Measurements from ENCODE around the gene AEN.

AEN gene

DNA sequence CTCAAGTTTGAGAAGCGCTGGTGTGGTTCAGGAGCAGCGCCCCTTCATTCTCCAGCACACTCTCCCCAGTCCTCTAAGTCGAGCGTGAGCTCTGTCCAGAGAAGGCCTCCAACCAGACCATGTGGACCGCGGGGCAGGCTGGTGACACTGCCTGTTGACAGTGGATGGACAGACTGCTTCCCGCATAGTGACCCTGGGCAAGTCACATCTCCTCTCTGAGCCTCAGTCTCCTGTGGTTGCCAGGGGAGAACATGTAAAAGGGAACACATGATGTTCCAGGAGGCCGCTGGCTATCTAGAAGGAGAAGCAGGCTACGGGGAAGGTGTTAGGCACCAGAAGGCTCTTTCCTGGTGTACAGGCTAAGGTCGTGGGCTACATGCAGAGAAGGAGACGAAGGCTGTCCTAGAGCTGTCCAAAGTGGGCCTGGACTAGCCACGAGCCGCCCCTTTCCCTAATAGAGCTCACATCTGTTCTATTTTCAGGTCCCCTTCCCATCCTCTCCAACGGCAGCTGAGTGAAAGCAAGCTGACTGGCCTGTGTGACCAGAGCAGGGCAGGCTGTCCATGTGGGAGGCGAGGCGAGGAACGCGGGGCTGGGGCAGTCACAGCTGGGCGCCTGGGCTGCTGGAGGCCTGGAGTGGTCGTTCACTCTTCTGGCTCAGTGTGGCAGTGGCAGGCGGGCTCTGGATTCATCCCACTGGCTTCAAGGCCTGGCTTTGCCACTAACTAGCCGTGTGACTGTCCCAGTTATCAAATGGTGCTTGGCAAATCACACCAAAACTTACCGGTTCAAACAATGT, 28.8 kb downstream of the AEN start:
- DNase-seq (ENCODE audit: low read depth in 2 of 2), result no peak

DNA sequence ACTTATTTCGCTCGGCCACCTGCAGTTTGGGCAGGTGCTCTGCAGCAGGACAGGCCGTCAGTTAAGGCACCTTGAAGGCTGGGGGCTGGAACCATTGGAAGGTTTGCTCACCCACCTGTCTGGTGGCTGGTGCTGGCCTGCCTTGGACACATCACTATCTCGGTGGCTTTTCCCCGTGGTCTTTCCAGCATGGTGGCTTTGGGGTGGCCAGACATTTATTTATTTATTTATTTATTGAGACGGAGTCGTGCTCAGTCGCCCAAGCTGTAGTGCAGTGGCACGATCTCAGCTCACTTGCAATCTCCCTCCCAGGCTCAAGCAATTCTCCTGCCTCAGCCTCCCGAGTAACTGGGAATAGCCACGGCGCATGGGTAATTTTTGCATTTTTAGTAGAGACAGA, 29.4 kb downstream of the AEN start:
- no peak for DNase-seq (ENCODE audit: low read depth in 2 of 2)

DNA sequence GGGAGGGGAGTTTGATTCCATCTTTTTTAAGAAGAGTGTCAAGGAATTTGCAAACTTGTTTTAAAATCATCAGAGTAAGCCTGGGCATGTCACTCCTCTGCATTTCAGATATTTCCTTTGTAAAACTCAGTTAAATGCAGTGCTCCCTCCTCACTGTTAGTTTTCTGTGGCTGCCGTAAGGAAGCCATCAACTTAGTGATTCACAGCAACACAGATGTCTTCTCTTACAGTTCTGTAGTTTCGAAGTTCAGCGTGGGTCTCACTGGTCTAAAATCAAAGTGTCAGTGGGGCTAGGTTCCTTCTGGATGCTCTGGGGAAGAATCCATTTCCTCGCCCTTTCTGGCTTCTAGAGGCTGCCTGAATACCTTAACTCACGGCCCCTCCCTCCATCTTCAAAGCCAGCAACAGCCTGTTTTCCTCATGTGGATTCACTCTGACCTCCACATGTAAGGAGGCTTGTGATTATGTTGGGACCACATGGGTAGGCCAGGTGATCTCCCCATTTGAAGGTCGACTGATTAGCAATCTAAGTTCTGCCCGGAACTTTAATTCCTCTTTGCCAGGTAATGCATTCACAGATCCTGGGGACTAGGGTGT, 30.1 kb downstream of the AEN start:
- no peak for DNase-seq (ENCODE audit: low read depth in 2 of 2)

DNA sequence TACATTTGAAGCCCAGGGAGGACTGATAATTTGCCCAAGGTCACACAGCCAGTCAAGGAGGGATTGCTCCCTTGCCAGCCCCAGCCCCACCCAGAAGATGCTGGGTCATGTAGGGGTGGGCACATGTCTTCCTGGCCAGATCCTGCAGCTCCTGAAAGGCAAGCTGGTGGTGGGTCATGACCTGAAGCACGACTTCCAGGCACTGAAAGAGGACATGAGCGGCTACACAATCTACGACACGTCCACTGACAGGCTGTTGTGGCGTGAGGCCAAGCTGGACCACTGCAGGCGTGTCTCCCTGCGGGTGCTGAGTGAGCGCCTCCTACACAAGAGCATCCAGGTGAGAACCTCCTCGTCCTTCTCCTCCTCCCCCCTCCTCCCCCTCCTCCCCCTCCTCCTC, 30.8 kb downstream of the AEN start:
- DNase-seq (ENCODE audit: low read depth in 2 of 2), result no peak

DNA sequence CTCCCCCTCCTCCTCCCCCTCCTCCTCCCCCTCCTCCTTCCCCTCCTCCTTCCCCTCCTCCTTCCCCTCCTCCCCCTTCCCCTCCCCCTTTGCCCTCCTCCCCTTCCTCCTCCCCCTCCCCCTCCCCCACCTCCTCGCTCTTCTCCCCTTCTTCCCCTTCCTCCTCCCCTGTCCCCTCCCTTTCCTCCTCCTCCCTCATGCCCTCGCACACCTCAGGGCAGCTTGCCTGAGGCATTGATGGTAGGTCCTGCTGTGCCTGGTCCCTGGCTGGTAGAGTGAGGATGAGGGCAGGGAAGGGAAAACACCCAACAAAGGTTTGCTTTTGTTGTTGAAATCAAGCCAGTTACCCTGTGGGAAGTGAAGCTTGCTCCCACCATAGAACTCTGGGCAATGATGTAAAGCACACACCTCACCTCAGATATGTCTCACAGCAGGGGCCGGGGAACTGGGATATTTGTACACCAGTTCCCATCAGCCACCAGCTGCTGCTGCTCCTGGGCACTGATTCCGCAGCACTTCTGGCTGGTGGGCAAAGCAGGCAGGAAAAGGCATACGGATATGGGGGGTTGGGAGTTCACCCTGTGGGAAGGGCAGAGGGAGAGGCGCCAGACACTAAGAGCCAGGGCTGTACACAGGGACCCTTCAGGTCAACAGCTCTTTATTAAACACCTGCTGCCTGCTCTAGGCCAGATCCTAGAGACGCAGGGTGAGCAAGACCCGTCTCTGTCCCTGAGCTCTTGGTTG, 31.5 kb downstream of the AEN start:
- DNase-seq (ENCODE audit: low read depth in 2 of 2), result no peak

DNA sequence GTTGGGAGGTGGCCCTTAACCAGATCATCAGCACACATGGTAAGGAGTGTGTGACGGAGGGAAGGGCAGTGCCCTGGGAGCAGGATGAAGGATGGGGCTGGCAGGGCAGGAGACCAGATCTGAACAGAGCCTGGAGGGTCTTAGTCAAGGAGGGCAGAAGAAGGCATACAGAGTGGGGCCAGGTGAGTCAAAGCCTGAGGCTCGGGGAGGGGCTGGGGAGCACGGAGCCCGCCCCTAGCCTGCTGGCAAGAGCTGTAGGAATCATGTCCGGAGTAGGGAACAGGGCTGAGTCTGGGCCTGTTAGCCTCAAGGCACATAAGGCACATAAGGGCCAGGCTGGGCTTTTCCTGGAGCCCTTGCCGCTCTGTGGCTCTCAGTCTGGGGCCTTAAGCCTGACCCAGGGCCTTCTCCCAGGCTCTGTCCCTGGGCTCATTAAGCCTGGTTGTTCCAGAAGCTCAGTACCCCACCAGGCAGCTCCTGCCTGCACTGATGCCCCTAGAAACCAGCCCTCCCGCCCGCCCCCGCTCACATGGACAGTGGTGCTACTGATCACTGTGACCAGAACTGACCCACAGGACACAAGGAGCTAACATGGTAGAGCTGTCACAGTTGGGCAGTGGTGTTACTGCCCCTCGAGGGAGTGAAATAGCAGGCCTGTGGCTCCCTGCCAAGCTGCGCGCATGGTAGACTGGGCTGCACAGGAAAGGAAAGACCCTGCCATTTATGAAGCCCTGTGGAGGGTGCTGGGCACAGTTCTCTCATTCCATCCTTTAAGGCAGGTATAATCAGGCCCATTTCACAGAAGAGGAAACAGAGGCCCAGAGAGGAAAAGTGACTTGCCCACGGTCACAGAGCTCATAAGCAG, 32.3 kb downstream of the AEN start:
- DNase-seq (ENCODE audit: low read depth in 2 of 2), result no peak

DNA sequence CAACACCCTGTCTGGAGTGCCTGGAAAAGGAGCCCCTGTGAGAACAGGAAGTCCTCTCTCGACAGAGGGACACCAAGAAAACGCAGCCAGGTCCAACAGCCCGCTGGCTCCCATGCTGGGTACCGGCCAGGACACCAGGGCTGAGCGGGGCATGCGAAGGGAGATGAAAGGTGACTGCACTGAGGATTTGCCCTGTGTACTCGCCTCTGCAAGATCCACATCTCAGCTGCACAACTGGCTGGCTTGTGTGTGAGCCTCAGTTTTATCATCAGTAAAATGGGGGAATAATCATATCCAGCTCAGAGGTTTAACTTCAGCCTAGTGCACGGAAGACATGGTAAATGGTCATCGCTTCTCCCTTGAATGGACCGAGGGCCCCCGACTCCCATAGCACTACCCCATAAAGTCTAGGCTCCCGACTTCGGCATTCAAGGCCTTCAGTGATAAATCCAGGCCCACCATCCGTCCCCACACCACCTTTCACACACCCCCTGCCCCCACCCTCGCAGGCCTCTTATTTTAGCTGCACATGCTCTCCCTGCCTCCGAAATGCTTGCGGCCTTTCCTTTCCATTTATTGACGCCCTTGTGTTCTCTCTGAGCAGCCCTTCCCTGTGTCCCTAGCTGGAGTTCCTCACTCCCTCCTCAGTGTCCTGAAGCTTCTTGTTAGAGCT, 33.4 kb downstream of the AEN start:
- DNase-seq (ENCODE audit: low read depth in 2 of 2), result no peak

DNA sequence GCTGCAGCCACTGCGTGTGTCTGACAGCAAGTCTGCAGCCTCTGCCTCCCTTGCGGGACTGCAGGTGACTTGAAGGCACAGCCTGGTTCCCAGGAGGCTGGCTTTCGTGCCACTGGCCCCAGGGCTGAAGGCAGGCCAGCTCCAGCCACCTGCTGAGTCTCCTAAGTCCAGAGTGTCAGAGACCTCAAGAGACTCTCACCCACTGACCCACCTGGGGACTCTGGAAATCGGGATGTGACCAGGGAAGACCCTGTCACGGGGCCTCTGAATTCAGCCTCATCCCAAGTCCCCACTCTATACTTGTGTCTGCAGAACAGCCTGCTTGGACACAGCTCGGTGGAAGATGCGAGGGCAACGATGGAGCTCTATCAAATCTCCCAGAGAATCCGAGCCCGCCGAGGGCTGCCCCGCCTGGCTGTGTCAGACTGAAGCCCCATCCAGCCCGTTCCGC, 34.0 kb downstream of the AEN start:
- DNase-seq (ENCODE audit: low read depth in 2 of 2), result no peak

DNA sequence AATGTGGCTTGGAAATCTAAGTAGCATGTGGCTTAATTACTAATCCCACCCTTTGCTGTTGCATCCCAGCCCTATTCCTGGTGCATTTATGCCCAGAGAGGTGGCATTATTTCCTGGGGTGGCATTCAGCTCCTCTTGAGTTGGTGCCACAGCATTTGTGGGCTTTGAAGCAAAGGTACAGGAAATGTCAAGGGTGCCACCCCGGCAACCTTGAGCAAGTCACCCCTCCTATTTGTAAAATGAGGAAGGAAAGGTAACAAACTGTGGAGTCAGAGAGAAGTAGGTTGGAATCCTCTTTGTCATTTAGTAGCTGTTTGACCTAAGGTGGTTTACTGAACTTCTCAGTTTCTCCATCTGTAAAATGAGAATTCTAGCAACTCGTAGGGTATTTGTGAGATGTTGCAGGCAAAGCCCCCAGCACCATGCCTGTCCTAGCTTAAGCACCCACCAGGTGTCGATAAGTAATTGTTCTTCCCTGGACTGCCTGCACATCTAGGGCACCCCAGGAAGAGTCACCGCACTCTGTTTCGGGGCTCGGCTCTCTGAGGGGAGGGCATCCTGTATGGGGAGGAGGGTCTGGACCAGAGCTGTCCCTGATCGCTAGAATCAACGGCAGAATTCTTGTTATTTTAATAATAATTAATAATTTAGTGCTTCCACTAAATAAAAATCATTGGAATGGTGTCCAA, 34.8 kb downstream of the AEN start:
- no peak for DNase-seq (ENCODE audit: low read depth in 2 of 2)

DNA sequence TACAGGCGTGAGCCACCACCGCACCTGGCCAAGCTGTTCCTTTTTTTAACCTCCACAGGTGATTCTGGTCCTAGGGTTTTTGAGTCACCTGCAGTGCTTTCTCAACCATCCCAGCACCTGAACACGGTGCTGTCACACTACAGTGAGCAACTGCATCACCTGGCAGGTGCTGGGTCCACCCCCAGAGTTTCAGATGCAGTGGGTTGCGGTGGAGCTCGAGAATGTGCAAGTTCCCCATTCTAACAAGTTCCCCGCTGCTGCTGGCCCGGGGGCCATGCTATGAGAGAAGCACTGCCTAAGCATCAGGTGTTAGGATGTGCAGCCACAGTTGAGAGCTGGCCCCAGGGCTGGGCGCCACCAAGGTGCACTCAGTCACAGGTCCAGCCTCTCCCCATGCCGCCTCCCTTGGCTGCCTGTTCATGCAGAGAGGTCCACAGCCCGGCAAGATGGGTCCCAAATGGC, 35.7 kb downstream of the AEN start:
- no peak for DNase-seq (ENCODE audit: low read depth in 2 of 2)

DNA sequence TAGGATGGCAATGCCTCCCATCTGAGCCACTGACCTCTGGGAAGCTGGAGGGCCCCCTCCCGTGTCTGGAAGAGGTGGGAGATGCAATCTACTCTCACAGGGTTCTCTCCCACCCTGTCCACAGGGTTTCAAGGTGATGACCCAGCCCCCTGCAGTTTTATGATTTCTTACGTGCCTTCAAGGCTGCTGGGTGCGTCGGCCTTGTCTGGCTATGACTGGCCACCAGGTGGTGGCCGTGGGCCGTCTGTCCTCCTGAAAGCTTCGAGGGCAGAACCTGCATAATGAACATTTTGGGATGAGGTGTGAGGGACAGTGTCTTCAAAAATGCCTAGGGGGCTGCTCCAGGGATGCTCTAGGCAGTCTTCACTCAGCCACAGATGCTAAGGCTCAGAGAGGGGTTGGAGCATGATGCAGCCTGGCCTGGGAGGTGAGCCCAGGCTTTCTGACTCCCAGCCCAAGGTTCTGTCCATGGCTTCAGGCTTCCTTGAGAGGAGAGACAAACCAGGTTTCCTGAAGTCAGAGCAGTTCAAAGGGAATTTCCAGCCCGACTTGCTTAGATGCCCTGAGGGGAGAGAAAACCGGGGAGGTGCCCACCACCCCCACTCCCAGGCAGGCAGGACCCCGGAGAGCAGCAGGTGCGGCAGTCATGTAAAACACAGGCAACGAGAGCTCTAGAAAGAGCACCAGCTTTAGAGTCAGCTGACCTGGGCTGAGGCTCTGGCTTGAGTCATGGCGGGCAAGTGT, 36.4 kb downstream of the AEN start:
- no peak for DNase-seq (ENCODE audit: low read depth in 2 of 2)

DNA sequence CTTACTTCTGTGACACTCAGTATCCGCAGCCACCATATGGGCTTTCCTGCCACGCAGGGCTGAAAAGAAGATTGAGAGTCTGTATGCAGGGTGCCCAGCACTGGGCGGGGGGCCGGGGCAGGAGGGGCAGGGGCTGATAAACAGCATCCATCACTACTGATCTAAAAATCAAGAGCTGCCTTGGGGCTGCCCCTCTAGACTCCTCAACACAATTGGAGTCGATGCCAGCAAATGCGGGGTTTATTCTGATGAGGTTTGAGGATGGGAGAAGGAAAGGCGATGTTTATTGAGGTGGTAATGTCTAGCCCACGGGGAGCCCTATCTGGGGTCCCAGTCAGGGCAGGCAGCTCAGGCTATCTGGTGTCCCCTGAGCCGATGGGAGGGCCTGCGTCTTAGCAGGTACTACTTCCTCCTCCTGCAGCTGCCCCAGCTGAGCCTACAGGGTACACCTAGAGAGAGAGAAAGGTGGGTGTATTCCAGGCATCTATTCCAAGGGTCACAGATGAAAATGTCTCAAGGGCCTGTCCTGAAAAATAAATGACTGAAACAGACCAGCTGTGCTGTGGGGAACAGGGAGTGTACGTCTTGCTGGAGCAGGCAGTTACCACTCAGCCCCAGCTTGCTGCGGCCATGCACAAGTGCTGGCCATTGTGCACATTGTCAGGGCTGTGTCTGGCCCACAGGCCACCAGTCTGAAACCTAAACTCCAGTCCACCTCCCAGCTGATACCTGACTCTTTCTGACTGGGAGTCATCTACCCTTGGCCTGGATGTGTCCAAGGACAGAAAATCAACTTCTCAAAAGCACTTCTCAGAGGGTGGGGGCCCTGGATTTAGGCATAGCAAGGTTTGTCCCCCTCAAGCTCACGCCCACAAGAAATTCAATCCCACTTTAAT, 37.2 kb downstream of the AEN start:
- DNase-seq (ENCODE audit: low read depth in 2 of 2), result no peak

DNA sequence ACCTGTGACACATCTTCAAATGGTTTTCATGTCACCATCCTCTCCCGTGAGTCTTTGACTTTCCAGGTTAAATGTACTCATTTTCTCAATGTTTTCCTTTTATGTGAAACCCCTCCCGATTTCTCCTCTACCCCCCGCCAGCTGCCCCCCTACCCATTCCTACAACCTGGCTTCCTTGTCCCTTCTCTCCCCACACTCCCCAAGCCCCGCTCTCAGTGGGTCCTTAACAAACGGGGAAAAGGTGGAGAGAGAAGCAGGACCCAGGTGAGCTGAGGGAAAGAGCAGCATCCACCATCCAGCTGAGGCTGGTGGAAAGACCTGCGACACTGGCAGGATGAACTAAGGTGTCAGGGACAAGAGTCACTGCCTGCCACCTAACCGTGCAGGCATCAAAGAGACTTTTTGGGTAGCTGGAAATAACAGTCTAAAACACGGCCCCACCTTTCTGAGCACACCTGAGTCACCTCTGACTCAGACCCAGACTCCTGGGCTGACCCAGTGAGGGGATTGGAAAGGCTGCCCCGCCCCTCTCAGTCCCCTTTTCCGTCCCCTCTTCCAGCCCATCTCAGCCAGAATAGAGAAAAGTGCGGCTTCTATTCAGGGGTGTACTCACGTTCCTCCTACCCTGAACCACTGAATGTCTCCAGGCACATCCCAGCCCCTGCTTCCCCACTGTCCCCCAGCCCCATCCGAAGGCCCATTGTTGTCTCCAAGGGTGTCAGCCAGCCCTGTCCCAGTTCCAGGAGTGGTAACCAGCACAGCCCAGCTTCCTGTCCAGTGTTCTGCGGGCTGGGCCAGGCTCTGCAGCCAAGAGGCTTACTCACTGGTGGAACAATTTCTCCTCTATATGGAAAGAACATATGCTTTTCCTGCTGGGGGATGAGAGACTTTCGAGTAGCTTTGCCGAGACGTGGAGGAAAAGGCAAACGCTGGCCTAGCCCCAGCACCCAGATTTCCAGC, 38.1 kb downstream of the AEN start:
- DNase-seq (ENCODE audit: low read depth in 2 of 2), result no peak

DNA sequence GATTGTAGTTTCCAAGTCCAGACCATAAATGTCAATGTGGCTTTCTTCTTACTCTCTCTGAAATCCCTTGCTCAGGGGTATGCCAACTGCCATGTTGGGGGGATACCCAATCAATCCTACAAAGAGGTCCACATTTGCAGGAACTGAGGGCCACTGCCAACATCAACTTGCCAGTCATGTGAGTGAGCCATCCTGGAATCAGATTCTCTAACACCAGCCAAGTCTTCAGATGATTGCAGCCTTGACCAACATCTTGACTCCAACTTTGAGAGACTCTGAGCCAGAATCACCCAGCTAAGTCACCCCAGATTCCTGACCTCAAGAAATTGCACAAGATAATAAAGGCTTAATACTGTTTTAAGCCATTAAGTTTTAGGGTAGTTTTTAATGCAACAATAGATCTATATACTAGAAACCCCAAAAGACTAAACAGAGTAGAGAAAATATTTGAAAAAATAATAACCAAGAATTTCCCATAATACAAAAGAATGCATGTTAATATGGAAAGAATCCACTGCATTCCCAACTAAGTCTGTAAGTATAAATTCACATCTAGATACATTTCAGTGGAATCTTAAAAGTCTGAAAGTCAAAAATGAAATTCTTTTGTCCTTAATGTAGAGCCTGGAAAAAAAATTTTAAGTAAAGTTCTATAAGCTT, 40.0 kb downstream of the AEN start:
- DNase-seq (ENCODE audit: low read depth in 2 of 2), result no peak

DNA sequence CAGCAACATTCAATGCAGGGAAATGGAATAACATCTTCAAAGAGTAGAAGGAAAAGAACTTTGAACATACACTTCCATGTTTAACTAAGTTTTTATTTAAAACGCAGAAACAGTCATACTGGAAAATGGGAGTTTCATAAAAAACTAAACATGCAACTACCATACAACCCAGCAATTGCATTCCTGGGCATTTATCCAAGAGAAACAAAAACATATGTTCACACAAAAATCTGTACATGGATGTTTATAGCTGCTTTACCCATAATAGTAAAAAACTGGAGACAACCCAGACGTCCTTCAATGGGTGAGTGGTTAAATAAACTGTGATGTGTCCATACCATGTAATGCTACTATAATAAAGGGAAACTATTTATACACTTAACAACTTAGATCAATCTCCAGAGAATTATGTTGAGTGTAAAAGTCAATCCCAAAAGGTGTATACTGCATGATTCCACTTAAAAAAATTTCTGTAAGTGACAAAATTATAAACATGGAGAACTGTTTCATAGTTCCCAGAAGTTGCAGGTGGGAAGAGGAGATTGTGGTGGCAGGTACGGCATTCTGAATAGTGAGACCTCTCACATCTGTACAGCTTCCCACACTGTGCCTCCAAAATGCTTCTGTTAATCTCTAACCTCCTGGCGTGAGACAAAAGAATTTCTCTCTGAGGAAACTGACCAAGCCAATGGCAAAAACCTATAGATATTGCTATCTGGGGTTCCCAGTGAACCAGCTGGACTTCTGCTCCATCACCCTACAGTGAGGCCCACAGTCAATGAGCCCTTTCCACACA, 40.8 kb downstream of the AEN start:
- no peak for DNase-seq (ENCODE audit: low read depth in 2 of 2)

DNA sequence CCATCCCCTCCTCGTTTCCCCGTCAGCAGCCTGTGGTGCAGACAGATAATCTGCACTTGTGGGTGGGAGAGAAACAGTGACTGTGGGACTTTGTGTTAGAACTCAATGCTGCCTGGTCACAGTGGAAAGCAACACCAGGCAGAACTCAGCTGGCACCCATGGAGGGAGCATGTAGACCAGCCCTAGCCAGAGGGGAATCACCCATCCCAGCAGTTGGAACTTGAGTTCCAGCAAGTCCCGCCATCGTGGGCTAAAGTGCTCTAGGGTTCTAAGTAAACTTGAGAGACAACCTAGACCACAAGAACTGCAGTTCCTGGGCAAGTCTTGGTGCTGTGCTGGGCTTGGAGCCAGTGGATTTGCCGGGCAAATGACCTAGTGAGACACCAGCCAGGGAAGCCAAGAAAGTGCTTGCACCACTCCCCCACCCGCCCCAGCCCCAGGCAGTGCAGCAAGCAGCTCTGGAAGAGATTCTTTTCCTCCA, 42.0 kb downstream of the AEN start:
- no peak for DNase-seq (ENCODE audit: low read depth in 2 of 2)

All from activated CD4-positive, alpha-beta T cell treated with anti-CD3 and anti-CD28 coated beads for 24 hours (primary cell).